Measurements from ENCODE around the gene TLCD2. TPM values are rescaled to one million over a fixed set of nuclear protein-coding genes. Genes with fewer than 3 reads are reported as not detected.

The TLCD2 gene
- total RNA-seq, 1 donor from 2014 or later, result 0.04 TPM

DNA sequence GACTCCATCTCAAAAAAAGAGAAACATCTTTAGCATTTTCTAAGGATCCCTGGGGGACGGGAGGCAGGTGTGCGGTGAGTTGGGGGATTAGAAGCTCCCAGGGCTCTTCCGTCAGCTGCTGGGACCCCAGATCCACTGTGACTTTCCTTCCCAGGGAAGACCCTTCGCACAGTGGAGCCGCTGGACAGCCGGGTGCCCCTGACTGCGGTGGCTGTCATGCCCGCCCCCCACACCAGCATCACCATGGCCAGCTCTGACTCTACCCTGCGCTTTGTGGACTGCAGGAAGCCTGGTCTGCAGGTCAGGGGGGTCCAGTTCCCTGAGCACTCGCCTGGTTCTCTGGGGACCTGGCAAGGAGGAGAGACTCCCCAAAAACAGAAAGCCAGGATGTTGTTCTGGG is 25.2 kb upstream of the TLCD2 start:
- POLR2A ChIA-PET, result interaction anchor here (1.0 kb wide), 1 partner anchor 17 kb away, joined by 4 read pairs; no protein-coding TSS in a partner anchor

DNA sequence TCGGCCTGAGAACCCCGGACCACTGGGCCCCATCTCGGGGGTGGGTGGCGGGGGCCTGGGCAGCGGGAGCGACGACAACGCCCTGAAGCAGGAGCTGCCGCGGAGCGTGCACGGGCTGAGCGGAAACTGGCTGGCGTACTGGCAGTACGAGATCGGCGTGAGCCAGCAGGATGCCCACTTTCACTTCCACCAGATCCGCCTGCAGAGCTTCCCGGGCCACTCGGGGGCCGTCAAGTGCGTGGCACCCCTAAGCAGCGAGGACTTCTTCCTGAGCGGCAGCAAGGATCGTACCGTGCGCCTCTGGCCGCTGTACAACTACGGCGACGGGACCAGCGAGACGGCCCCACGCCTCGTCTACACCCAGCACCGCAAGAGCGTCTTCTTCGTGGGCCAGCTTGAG is 23.6 kb upstream of the TLCD2 start:
- Mint-ChIP-seq H3K4me1 (peaks cover 37% of the 10 kb centered on the region), H3K36me3 (ENCODE audit: low read depth) (peaks cover 61% of the 10 kb centered on the region), H3K27me3 (no peaks in the 10 kb centered on the region), H3K4me3 (no peak overlapping the region), H3K9me3 (no peaks in the 10 kb centered on the region), H3K27ac (peak overlapping the region; percentile 18)
- intact Hi-C loops (cut with micrococcal nuclease), result loop anchor here (1.0 to 2.0 kb wide), 2 partner anchors 9 to 37 kb away; partner anchors contain the start of gene WDR81
- CTCF ChIA-PET, result interaction anchor here (0.6 to 3.8 kb wide), 4 partner anchors 12 to 50 kb away, joined by 4 to 24 read pairs (median 14); no protein-coding TSS in a partner anchor
- ATAC-seq (ENCODE audit: low read depth) (no peak), DNase-seq (no peak)
- TF ChIP-seq, protein P1, sequence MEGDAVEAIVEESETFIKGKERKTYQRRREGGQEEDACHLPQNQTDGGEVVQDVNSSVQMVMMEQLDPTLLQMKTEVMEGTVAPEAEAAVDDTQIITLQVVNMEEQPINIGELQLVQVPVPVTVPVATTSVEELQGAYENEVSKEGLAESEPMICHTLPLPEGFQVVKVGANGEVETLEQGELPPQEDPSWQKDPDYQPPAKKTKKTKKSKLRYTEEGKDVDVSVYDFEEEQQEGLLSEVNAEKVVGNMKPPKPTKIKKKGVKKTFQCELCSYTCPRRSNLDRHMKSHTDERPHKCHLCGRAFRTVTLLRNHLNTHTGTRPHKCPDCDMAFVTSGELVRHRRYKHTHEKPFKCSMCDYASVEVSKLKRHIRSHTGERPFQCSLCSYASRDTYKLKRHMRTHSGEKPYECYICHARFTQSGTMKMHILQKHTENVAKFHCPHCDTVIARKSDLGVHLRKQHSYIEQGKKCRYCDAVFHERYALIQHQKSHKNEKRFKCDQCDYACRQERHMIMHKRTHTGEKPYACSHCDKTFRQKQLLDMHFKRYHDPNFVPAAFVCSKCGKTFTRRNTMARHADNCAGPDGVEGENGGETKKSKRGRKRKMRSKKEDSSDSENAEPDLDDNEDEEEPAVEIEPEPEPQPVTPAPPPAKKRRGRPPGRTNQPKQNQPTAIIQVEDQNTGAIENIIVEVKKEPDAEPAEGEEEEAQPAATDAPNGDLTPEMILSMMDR (IDR thresholded peaks at IDR 0.05), result no peak
- POLR2A ChIA-PET, result interaction anchor here (0.5 to 4.5 kb wide), 5 partner anchors 11 to 50 kb away, joined by 3 to 67 read pairs (median 19); partner anchors contain the start of gene WDR81

More for the DNA sequence above, 25.2 kb upstream of the TLCD2 start:
- H3K9me3 Mint-ChIP-seq, result no peaks in the 10 kb centered on the region
- DNase-seq (no peak), ATAC-seq (ENCODE audit: low read depth) (no peak)
- peaks cover 50% of the 10 kb centered on the region for H3K36me3 Mint-ChIP-seq (ENCODE audit: low read depth)
- CTCF ChIA-PET, result no interaction called here
- H3K27ac Mint-ChIP-seq, result no peak overlapping the region
- TF ChIP-seq, protein P1 (IDR thresholded peaks at IDR 0.05), result no peak
- peaks cover 27% of the 10 kb centered on the region for H3K4me1 Mint-ChIP-seq
- no peaks in the 10 kb centered on the region for H3K27me3 Mint-ChIP-seq
- intact Hi-C loops (cut with micrococcal nuclease), result no loop called here
- H3K4me3 Mint-ChIP-seq, result no peak overlapping the region

DNA sequence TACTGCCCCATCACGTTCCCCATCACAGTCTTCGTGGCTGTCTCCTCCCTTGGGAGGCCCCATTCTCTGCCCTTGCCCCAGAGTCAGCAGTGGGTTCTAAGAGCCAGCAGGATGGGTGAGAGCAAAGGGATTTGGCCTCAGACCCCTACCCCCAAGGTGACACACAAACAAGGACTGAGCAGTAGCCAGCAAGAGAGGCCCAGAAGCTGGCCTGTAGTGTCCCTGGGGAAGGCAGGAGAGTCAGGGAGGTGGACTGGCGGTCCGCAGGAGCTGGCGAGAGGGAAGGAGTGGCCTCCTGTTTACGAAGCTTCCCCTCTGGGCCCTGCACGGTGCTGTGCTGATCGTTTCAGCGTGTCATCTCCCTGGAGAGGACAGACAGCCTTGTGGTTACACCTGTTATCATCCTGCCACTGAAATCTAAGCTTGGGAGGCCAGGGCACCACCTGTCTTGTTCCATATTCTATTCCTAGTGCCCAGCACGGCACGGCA is 22.7 kb upstream of the TLCD2 start:
- DNase-seq (peak; percentile 60), ATAC-seq (ENCODE audit: low read depth) (peak; percentile 90)
- ChIA-PET CTCF (interaction anchor here (1.1 to 3.8 kb wide), 4 partner anchors 11 to 51 kb away, joined by 4 to 24 read pairs (median 14); no protein-coding TSS in a partner anchor), POLR2A (interaction anchor here (0.5 to 4.5 kb wide), 15 partner anchors 10 to 243 kb away, joined by 3 to 67 read pairs (median 7); partner anchors contain the start of genes RPA1, SMYD4 and WDR81)
- Mint-ChIP-seq H3K4me3 (peak overlapping the region; percentile 65), H3K36me3 (ENCODE audit: low read depth) (peaks cover 63% of the 10 kb centered on the region), H3K27ac (peak overlapping the region; percentile 88), H3K4me1 (peaks cover 43% of the 10 kb centered on the region), H3K27me3 (no peaks in the 10 kb centered on the region), H3K9me3 (no peaks in the 10 kb centered on the region)
- intact Hi-C loops (cut with micrococcal nuclease), result loop anchor here (1.0 to 2.0 kb wide), 2 partner anchors 9 to 38 kb away; partner anchors contain the start of gene WDR81
- TF ChIP-seq, protein P1 (IDR thresholded peaks at IDR 0.05), result no peak

DNA sequence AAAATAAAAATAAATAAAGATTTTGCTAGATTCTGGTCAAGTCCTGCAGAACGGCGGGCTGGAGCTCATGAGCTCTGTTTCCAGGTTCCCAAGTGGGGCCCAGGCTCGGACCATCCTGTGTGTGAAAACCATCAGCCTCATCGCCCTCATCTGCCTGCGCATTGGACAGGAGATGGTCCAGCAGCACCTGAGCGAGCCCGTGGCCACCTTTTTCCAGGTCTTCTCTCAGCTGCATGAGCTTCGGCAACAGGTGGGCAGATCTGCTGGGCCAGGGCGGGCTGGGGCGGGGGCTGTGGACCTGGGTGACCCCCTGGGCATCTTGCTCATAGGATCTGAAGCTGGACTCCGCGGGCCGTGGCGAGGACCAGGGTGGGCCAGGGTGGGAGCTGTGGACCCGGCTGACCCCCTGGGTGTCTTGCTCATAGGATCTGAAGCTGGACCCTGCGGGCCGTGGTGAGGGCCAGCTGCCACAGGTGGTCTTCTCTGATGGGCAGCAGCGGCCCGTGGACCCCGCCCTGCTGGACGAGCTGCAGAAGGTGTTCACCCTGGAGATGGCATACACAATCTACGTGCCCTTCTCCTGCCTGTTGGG is 22.2 kb upstream of the TLCD2 start:
- no peaks in the 10 kb centered on the region for H3K9me3 Mint-ChIP-seq
- peaks cover 61% of the 10 kb centered on the region for H3K36me3 Mint-ChIP-seq (ENCODE audit: low read depth)
- peak overlapping the region; percentile 65 for H3K4me3 Mint-ChIP-seq
- H3K4me1 Mint-ChIP-seq, result peaks cover 46% of the 10 kb centered on the region
- intact Hi-C loops (cut with micrococcal nuclease), result loop anchor here (2.0 kb wide), 1 partner anchor 38 kb away; no protein-coding TSS in a partner anchor
- ATAC-seq (ENCODE audit: low read depth) (no peak), DNase-seq (no peak)
- no peaks in the 10 kb centered on the region for H3K27me3 Mint-ChIP-seq
- H3K27ac Mint-ChIP-seq, result peak overlapping the region; percentile 88
- ChIA-PET POLR2A (interaction anchor here (0.5 to 4.5 kb wide), 14 partner anchors 9 to 243 kb away, joined by 3 to 67 read pairs (median 8); partner anchors contain the start of genes RPA1, SMYD4 and WDR81), CTCF (interaction anchor here (1.1 to 3.8 kb wide), 4 partner anchors 11 to 51 kb away, joined by 4 to 24 read pairs (median 14); no protein-coding TSS in a partner anchor)
- TF ChIP-seq, protein P1 (IDR thresholded peaks at IDR 0.05), result no peak

DNA sequence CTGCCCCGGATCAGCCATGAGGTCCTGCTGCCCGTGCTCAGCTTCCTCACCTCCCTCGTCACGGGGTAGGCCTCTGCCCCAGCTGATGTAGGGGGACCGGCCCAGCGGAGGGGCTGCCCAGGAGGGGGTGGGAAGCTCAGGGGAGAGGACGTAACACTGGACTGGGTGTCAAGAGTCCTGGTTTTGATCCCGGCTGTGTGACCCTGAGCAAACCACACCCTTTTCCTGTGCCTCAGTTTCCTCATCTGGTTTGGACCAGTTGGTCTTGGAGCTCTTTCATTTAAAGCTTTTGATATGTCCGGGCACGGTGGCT is 21.0 kb upstream of the TLCD2 start:
- DNase-seq (no peak), ATAC-seq (ENCODE audit: low read depth) (no peak)
- POLR2A ChIA-PET, result interaction anchor here (1.1 to 4.5 kb wide), 3 partner anchors 8 to 52 kb away, joined by 6 to 67 read pairs (median 29); partner anchors contain the start of gene WDR81
- TF ChIP-seq, protein P1 (IDR thresholded peaks at IDR 0.05), result no peak
- Mint-ChIP-seq H3K36me3 (ENCODE audit: low read depth) (peaks cover 53% of the 10 kb centered on the region), H3K4me3 (no peak overlapping the region), H3K4me1 (peaks cover 50% of the 10 kb centered on the region), H3K9me3 (no peaks in the 10 kb centered on the region), H3K27ac (peak overlapping the region; percentile 24), H3K27me3 (no peaks in the 10 kb centered on the region)
- CTCF ChIA-PET, result interaction anchor here (2.5 to 3.8 kb wide), 2 partner anchors 14 to 52 kb away, joined by 13 to 24 read pairs; no protein-coding TSS in a partner anchor
- intact Hi-C loops (cut with micrococcal nuclease), result no loop called here

Data from activated B cell treated with CpG ODN at 0.5 μM for 24 hours (primary cell).